Measurements from ENCODE around the gene MMP3.

Gene MMP3

GRCh38 chr11:102791271-102792036 lies 52.0 kb downstream of the MMP3 start:
- DNase-seq: no peak
- TF ChIP-seq GATA1 (IDR thresholded peaks at IDR 0.05; ENCODE audit: low read depth, low read length): no peak
- no peak for TF ChIP-seq POLR2A (IDR thresholded peaks at IDR 0.05; ENCODE audit: low read length)

GRCh38 chr11:102788334-102788995 lies 54.9 kb downstream of the MMP3 start:
- no peak for DNase-seq
- TF ChIP-seq POLR2A (IDR thresholded peaks at IDR 0.05; ENCODE audit: low read length) (no peak), GATA1 (IDR thresholded peaks at IDR 0.05; ENCODE audit: low read depth, low read length) (no peak)
